Adrenal gland (tissue), 5 donors: ENCODE results near the gene GABRR1.
"Not testable (repeated sequence)": the region's sequence is repeated elsewhere in the genome, so short reads cannot be mapped to it uniquely, and the experiment has no call there.

Experiments used
- CTCF ChIP-seq, 6 experiments: fragments of 450-650 bp in 4 of 6; fragments of 200-600 bp in 2 of 6; sonication (generic) in 1 of 6; IDR thresholded peaks; 1 replicate in 5 of 6; 2 replicates in 1 of 6; pipeline versions ENCODE4 v1.5.1 to v1.8.0; 2016 to 2021; ENCODE audit warnings: antibody characterized with exemption in 6 of 6, mild to moderate bottlenecking in 2 of 6, moderate library complexity in 1 of 6
- POLR2A ChIP-seq, 2 donors: fragments of 450-650 bp; IDR thresholded peaks; one replicate each; pipeline ENCODE4 v1.6.1; 2017; ENCODE audit warnings: antibody characterized with exemption in 2 of 2, mild to moderate bottlenecking in 2 of 2, moderate library complexity in 1 of 2
- donor health status: DM: no; HTN: no; CAD: no.

GRCh38 chr6:89128256-89128671, 88.9 kb downstream of the GABRR1 start:
- TF ChIP-seq CTCF, POLR2A (IDR thresholded peaks at IDR 0.05): not testable (repeated sequence)
